Measurements from ENCODE around the gene GPC3. TPM values are rescaled to one million over a fixed set of nuclear protein-coding genes. Genes with fewer than 3 reads are reported as not detected.
A peak's percentile ranks its signal among the peaks of the same experiment; 100 is the strongest.

The GPC3 gene
- total RNA-seq, 1 donor from 2014 or later = 628 TPM

DNA sequence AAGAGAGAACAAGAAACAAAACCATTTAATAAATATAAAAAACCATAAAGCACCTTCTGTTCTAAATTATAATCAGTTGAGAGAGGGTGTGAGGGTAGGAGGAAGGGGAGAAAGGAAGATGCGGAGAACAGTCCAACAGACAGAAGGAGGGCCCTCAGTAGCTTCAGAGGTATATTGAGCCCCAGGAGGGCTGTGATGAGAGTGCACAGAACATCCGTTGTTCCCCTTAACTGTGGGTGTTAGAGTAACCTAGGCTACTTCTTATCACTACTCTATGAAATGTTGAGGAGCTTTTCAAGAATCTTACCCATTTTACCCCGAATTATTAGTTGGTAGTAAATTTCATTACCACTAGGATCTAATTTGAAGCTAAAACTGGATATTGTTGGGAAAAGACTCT, 13.8 kb downstream of the GPC3 start:
- Mint-ChIP-seq H3K4me3 (no peak overlapping the region), H3K27ac (no peak overlapping the region), H3K36me3 (peaks cover 28% of the 10 kb centered on the region), H3K9me3 (peaks cover 5% of the 10 kb centered on the region), H3K4me1 (ENCODE audit: unreplicated experiment) (peaks cover 43% of the 10 kb centered on the region), H3K27me3 (peaks cover 12% of the 10 kb centered on the region)
- TF ChIP-seq, protein P1, sequence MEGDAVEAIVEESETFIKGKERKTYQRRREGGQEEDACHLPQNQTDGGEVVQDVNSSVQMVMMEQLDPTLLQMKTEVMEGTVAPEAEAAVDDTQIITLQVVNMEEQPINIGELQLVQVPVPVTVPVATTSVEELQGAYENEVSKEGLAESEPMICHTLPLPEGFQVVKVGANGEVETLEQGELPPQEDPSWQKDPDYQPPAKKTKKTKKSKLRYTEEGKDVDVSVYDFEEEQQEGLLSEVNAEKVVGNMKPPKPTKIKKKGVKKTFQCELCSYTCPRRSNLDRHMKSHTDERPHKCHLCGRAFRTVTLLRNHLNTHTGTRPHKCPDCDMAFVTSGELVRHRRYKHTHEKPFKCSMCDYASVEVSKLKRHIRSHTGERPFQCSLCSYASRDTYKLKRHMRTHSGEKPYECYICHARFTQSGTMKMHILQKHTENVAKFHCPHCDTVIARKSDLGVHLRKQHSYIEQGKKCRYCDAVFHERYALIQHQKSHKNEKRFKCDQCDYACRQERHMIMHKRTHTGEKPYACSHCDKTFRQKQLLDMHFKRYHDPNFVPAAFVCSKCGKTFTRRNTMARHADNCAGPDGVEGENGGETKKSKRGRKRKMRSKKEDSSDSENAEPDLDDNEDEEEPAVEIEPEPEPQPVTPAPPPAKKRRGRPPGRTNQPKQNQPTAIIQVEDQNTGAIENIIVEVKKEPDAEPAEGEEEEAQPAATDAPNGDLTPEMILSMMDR (conservative IDR thresholded peaks at IDR 0.05) = no peak
- DNase-seq (ENCODE audit: extremely low spot score, unreplicated experiment) = no peak

DNA sequence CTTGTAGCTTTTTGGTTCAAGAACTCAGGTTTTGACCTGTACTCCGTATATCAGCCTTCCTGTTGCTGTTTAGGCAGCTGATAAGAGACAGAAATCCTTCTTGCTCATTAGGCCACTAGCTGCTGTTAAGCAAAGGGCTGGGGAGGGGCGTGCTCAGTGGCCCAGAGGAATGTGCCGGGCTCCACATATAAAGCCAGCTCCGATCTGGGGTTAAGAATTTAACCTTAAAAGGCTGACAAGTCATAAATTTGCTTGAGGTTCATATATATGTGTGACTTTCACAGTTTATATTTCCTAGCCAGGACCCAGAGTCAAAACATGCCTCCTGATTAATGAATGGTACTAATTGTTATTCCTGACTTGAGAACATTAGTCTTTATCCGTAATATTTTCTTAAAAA, 15.3 kb downstream of the GPC3 start:
- no peak overlapping the region for H3K27ac Mint-ChIP-seq
- H3K4me1 Mint-ChIP-seq (ENCODE audit: unreplicated experiment) = peaks cover 54% of the 10 kb centered on the region
- TF ChIP-seq, protein P1 (conservative IDR thresholded peaks at IDR 0.05) = no peak
- peaks cover 5% of the 10 kb centered on the region for H3K9me3 Mint-ChIP-seq
- H3K4me3 Mint-ChIP-seq = peak overlapping the region; percentile 40
- no peak for DNase-seq (ENCODE audit: extremely low spot score, unreplicated experiment)
- peaks cover 29% of the 10 kb centered on the region for H3K36me3 Mint-ChIP-seq
- peaks cover 15% of the 10 kb centered on the region for H3K27me3 Mint-ChIP-seq

DNA sequence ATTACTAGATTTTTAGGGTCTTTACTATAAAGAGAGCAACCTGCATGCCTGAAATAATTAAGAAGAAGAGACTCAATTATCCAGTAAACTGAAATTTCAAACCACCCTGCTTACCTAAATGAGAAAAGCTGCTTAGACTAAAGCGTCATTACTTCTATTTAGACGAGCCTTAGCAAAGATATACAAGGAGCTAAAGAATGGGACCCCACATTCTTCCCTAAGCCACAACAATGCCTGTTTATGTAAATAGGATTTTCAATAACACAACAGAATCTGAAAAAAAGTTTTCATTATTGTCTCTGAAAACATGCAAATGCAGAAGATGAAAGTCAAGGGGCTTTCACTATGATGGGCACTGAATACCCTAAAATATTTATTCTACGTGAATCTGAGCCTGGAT, 16.2 kb downstream of the GPC3 start:
- peaks cover 25% of the 10 kb centered on the region for H3K36me3 Mint-ChIP-seq
- peaks cover 59% of the 10 kb centered on the region for H3K4me1 Mint-ChIP-seq (ENCODE audit: unreplicated experiment)
- peaks cover 11% of the 10 kb centered on the region for H3K27me3 Mint-ChIP-seq
- DNase-seq (ENCODE audit: extremely low spot score, unreplicated experiment) = no peak
- H3K27ac Mint-ChIP-seq = no peak overlapping the region
- H3K4me3 Mint-ChIP-seq = no peak overlapping the region
- H3K9me3 Mint-ChIP-seq = peaks cover 5% of the 10 kb centered on the region
- TF ChIP-seq, protein P1 (conservative IDR thresholded peaks at IDR 0.05) = no peak

DNA sequence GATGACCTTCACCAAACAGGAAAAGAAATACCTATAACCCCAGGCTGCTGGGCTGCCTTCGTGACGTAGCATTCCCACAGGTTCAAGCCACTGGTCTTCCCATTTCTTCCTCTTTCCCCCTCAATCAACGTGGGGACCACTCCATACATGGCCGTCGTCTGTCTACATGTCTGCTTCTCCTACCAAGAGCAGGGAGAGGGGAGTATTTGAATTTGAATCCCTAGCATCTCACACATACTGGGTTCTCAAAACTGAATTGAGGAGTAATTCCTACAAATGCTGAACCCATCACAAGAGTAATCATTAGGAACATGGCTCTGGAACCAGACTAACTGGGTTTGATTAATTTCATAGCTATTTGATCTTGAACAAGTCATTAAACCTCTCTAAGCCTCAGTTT, 17.3 kb downstream of the GPC3 start:
- peaks cover 59% of the 10 kb centered on the region for H3K4me1 Mint-ChIP-seq (ENCODE audit: unreplicated experiment)
- peaks cover 28% of the 10 kb centered on the region for H3K36me3 Mint-ChIP-seq
- no peak overlapping the region for H3K27ac Mint-ChIP-seq
- H3K27me3 Mint-ChIP-seq = peaks cover 11% of the 10 kb centered on the region
- TF ChIP-seq, protein P1 (conservative IDR thresholded peaks at IDR 0.05) = no peak
- DNase-seq (ENCODE audit: extremely low spot score, unreplicated experiment) = no peak
- H3K4me3 Mint-ChIP-seq = no peak overlapping the region
- peaks cover 12% of the 10 kb centered on the region for H3K9me3 Mint-ChIP-seq

DNA sequence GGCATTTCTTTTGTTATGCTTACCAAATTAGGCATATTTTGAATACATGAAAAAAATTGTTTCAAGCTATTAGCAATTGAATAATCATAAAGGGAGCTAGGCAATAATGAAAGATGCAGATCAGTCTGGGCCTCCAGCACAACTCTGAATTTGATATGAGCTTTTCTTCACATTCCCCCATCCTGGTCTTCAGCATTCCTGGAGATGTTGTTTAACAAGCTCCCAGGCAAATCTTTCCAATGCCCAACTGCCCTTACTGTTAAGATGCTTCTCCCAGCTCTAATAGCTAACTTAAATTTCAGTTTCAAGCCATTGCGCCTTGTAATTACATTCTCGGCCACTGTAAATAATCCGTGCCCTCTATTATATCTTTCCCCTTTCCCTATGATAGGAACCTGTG, 19.2 kb downstream of the GPC3 start:
- Mint-ChIP-seq H3K4me3 (no peak overlapping the region), H3K27ac (no peak overlapping the region), H3K27me3 (peaks cover 8% of the 10 kb centered on the region), H3K36me3 (peaks cover 20% of the 10 kb centered on the region), H3K9me3 (peaks cover 7% of the 10 kb centered on the region), H3K4me1 (ENCODE audit: unreplicated experiment) (peaks cover 44% of the 10 kb centered on the region)
- no peak for DNase-seq (ENCODE audit: extremely low spot score, unreplicated experiment)
- TF ChIP-seq, protein P1 (conservative IDR thresholded peaks at IDR 0.05) = no peak

DNA sequence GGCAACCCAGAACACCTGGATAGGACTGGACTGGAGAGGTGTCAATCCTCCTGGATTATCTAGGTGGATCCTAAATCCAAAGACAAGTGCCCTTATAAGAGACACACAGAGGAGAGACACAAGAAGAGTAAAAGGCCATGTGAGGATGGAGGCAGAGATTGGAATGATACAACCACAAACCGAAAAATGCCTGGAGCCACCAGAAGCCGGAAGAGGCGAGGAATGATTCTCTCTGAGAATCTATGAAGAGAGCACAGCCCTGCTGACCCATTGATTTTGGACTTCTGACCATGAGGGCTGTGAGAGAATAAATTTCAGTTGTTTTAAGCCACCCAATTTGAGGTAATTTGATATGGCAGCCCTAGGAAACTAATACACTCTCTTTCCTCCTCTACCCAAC, 20.1 kb downstream of the GPC3 start:
- DNase-seq (ENCODE audit: extremely low spot score, unreplicated experiment) = no peak
- Mint-ChIP-seq H3K27ac (no peak overlapping the region), H3K4me3 (no peak overlapping the region), H3K27me3 (peaks cover 8% of the 10 kb centered on the region), H3K4me1 (ENCODE audit: unreplicated experiment) (peaks cover 35% of the 10 kb centered on the region), H3K9me3 (peaks cover 7% of the 10 kb centered on the region), H3K36me3 (peaks cover 19% of the 10 kb centered on the region)
- TF ChIP-seq, protein P1 (conservative IDR thresholded peaks at IDR 0.05) = no peak

Data from type B pancreatic cell (in vitro differentiated cells).